ENCODE data around the gene ADCY9. TPM values are rescaled to one million over a fixed set of nuclear protein-coding genes. Genes with fewer than 3 reads are reported as not detected.

The ADCY9 gene
- polyA plus RNA-seq, 1 experiment = 16.0 TPM

DNA sequence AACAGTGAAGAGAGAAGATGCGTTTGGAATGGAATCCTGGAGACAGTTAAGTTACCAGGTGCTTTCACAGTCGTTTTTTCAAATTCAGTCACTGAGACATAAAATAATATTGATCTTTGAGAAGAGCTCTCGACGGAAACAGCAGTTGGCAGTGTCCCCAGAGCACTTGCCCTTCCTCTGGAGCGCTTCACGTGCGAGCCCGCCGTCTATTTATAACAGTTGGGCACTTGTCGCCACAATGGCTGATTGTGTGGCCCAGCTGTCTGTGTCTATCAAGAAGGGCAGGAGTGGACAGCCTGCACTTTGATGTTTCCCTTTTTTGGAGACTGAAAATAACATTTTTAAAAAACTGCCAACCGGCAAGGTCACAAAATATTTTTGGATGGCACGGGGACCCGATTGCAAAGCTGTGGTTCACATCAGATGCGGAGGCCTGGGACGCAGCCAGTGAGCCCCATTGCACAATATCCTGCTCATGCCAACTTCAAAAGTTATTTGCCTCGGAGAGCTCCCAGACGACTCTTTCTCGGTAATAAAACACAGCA, 62.9 kb downstream of the ADCY9 start:
- Histone ChIP-seq H3K9me3 (ENCODE audit: control insufficient read depth, insufficient read depth, low read length) (no peaks in the 10 kb centered on the region), H3K27me3 (ENCODE audit: control insufficient read depth, insufficient read depth, low read length) (no peaks in the 10 kb centered on the region), H3K4me3 (ENCODE audit: low read depth, low read length) (peak overlapping the region; percentile 25), H3K27ac (ENCODE audit: low read depth, low read length) (peak overlapping the region; percentile 87)
- CTCF ChIA-PET = interaction anchor here (0.6 to 1.3 kb wide), 5 partner anchors 11 to 363 kb away, joined by 3 to 5 read pairs (median 3); no protein-coding TSS in a partner anchor
- DNase-seq (ENCODE audit: low read depth, low spot score) = no peak
- POLR2A ChIA-PET = interaction anchor here (0.7 to 1.1 kb wide), 3 partner anchors 36 to 220 kb away, joined by 3 to 4 read pairs (median 3); partner anchors contain the start of gene TFAP4
- TF ChIP-seq, protein P1, sequence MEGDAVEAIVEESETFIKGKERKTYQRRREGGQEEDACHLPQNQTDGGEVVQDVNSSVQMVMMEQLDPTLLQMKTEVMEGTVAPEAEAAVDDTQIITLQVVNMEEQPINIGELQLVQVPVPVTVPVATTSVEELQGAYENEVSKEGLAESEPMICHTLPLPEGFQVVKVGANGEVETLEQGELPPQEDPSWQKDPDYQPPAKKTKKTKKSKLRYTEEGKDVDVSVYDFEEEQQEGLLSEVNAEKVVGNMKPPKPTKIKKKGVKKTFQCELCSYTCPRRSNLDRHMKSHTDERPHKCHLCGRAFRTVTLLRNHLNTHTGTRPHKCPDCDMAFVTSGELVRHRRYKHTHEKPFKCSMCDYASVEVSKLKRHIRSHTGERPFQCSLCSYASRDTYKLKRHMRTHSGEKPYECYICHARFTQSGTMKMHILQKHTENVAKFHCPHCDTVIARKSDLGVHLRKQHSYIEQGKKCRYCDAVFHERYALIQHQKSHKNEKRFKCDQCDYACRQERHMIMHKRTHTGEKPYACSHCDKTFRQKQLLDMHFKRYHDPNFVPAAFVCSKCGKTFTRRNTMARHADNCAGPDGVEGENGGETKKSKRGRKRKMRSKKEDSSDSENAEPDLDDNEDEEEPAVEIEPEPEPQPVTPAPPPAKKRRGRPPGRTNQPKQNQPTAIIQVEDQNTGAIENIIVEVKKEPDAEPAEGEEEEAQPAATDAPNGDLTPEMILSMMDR (IDR thresholded peaks at IDR 0.05; ENCODE audit: low read depth, low read length) = no peak

- TF ChIP-seq, protein P1 (IDR thresholded peaks at IDR 0.05; ENCODE audit: low read depth, low read length) = no peak
- POLR2A ChIA-PET = no interaction called here
- Histone ChIP-seq H3K9me3 (ENCODE audit: control insufficient read depth, insufficient read depth, low read length) (no peaks in the 10 kb centered on the region), H3K27ac (ENCODE audit: low read depth, low read length) (peak overlapping the region; percentile 87), H3K4me3 (ENCODE audit: low read depth, low read length) (no peak overlapping the region), H3K27me3 (ENCODE audit: control insufficient read depth, insufficient read depth, low read length) (no peaks in the 10 kb centered on the region)
- no peak for DNase-seq (ENCODE audit: low read depth, low spot score)
- CTCF ChIA-PET = interaction anchor here (1.3 kb wide), 1 partner anchor 114 kb away, joined by 3 read pairs; no protein-coding TSS in a partner anchor
Observed at GRCh38 chr16:4052801-4053293, 63.4 kb downstream of the ADCY9 start.

GRCh38 chr16:4052096-4052495, 64.1 kb downstream of the ADCY9 start:
- no peaks in the 10 kb centered on the region for H3K27me3 ChIP-seq (ENCODE audit: control insufficient read depth, insufficient read depth, low read length)
- DNase-seq (ENCODE audit: low read depth, low spot score) = no peak
- ChIA-PET CTCF (no interaction called here), POLR2A (no interaction called here)
- TF ChIP-seq, protein P1 (IDR thresholded peaks at IDR 0.05; ENCODE audit: low read depth, low read length) = no peak
- no peak overlapping the region for H3K4me3 ChIP-seq (ENCODE audit: low read depth, low read length)
- no peak overlapping the region for H3K27ac ChIP-seq (ENCODE audit: low read depth, low read length)
- H3K9me3 ChIP-seq (ENCODE audit: control insufficient read depth, insufficient read depth, low read length) = no peaks in the 10 kb centered on the region

DNA sequence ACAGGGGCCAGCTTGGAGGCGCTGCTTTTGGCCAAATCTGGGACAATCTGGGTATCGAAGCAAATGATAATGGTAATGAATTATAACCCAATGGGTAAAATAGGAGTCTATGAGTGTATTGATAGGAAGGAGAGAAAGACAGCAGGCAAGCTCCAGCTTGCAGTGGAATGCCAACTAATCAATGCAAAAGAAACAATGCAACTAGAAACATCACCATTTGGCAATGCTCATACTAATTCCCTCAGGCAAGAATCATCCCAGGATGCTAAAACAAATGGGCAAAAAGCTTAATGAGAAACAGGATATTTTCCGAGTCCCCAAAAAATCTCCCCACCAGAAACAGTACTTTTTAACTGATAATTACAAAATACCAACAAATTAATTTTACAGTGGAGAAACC, 64.7 kb downstream of the ADCY9 start:
- H3K9me3 ChIP-seq (ENCODE audit: control insufficient read depth, insufficient read depth, low read length) = no peaks in the 10 kb centered on the region
- CTCF ChIA-PET = no interaction called here
- DNase-seq (ENCODE audit: low read depth, low spot score) = no peak
- POLR2A ChIA-PET = no interaction called here
- no peak overlapping the region for H3K27ac ChIP-seq (ENCODE audit: low read depth, low read length)
- no peak overlapping the region for H3K4me3 ChIP-seq (ENCODE audit: low read depth, low read length)
- TF ChIP-seq, protein P1 (IDR thresholded peaks at IDR 0.05; ENCODE audit: low read depth, low read length) = no peak
- no peaks in the 10 kb centered on the region for H3K27me3 ChIP-seq (ENCODE audit: control insufficient read depth, insufficient read depth, low read length)

DNA sequence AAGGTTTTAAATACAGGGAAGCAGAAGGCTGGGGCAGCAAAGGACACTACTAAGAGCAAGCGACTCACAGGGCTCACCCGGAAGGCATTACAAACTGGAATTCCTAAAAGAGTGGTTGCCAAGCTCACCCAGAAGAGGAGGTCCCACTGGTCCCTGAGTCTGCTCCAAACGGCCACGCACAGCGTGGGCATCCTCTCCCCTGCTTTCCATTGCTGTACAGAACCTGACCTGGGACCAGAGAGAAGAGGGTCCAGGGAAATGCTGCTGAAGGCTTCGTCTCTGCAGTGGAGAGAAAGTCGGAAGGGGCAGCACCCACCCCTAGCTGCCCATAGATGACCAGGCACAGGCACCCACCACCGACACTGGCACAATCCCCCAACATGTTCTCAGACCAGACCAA, 67.2 kb downstream of the ADCY9 start:
- H3K4me3 ChIP-seq (ENCODE audit: low read depth, low read length) = no peak overlapping the region
- no peaks in the 10 kb centered on the region for H3K27me3 ChIP-seq (ENCODE audit: control insufficient read depth, insufficient read depth, low read length)
- POLR2A ChIA-PET = no interaction called here
- no peak for DNase-seq (ENCODE audit: low read depth, low spot score)
- TF ChIP-seq, protein P1 (IDR thresholded peaks at IDR 0.05; ENCODE audit: low read depth, low read length) = no peak
- no peaks in the 10 kb centered on the region for H3K9me3 ChIP-seq (ENCODE audit: control insufficient read depth, insufficient read depth, low read length)
- CTCF ChIA-PET = no interaction called here
- no peak overlapping the region for H3K27ac ChIP-seq (ENCODE audit: low read depth, low read length)

Measured in AG04450 (cell line).